Smooth muscle cell (in vitro differentiated cells): ENCODE results near the gene CWC27. TPM values are rescaled to one million over a fixed set of nuclear protein-coding genes. Genes with fewer than 3 reads are reported as not detected.

Experiments used
- DNase-seq: peaks from one replicate; lab custom pipeline; 2025; ENCODE audit not compliant: unreplicated experiment; lab: John Stamatoyannopoulos, UW
- H2AFZ ChIP-seq: fragments of 200-600 bp; sonication (generic); 2 replicates; pipeline ENCODE4 v1.6.0; 2016; ENCODE audit warnings: antibody characterized with exemption, low read depth, mild to moderate bottlenecking
- H3F3A ChIP-seq: fragments of 200-600 bp; sonication (generic); 2 replicates; pipeline ENCODE4 v1.6.0; 2017; ENCODE audit warnings: antibody characterized with exemption, low read depth
- H3K27ac ChIP-seq: fragments of 200-600 bp; sonication (generic); 2 replicates; pipeline ENCODE4 v1.5.1; 2016; ENCODE audit warnings: low read depth, mild to moderate bottlenecking
- H3K27me3 ChIP-seq: fragments of 200-600 bp; sonication (generic); 2 replicates; pipeline ENCODE4 v1.6.1; 2016; ENCODE audit warnings: low read depth, mild to moderate bottlenecking
- H3K36me3 ChIP-seq: fragments of 200-600 bp; sonication (generic); 2 replicates; pipeline ENCODE4 v1.5.1; 2016; ENCODE audit warnings: low read depth
- H3K4me1 ChIP-seq: fragments of 200-600 bp; sonication (generic); 2 replicates; pipeline ENCODE4 v1.5.1; 2016; ENCODE audit warnings: low read depth
- H3K4me2 ChIP-seq: fragments of 200-600 bp; sonication (generic); 2 replicates; pipeline ENCODE4 v1.6.0; 2016; ENCODE audit warnings: mild to moderate bottlenecking
- H3K4me3 ChIP-seq: fragments of 200-600 bp; sonication (generic); 2 replicates; pipeline ENCODE4 v1.5.1; 2016; ENCODE audit warnings: mild to moderate bottlenecking
- H3K79me2 ChIP-seq: fragments of 200-600 bp; sonication (generic); 2 replicates; pipeline ENCODE4 v1.6.0; 2016; ENCODE audit warnings: low read depth, mild to moderate bottlenecking
- H3K9ac ChIP-seq: fragments of 200-600 bp; sonication (generic); 2 replicates; pipeline ENCODE4 v1.6.0; 2016; ENCODE audit warnings: low read depth
- H3K9me3 ChIP-seq: fragments of 200-600 bp; sonication (generic); replicated peaks from 2 replicates; pipeline ENCODE4 v1.5.1; 2016; ENCODE audit warnings: low read depth
- H4K20me1 ChIP-seq: fragments of 200-600 bp; sonication (generic); 2 replicates; pipeline ENCODE4 v1.6.0; 2016; ENCODE audit warnings: low read depth
- CTCF ChIP-seq: fragments of 200-600 bp; sonication (generic); IDR thresholded peaks from 2 replicates; pipeline ENCODE4 v1.5.1; 2017; ENCODE audit warnings: borderline replicate concordance, mild to moderate bottlenecking, antibody characterized with exemption; ENCODE audit not compliant: insufficient read depth, poor library complexity, severe bottlenecking
- WGBS: methylation state at CpG from one replicate; pipeline ENCODE4 v1.1.7; 2016; ENCODE audit warnings: low lambda C conversion rate; 5-methylcytosine and 5-hydroxymethylcytosine counted together
- polyA plus RNA-seq: library from polyadenylated mRNA; unstranded; fragments of >200 nt; fragmentation: Nextera tagmentation; extraction: Ambion mirVana; gene quantifications from 2 replicates; pipeline ENCODE4 v1.2.1, GENCODE V29; 2016
- total RNA-seq: library from RNA; depleted of rRNA; stranded (reverse); fragments of >200 nt; gene quantifications from 2 replicates; pipeline ENCODE4 v1.2.3, GENCODE V29; 2014

The CWC27 gene
- total and polyA plus RNA-seq, 2 experiments from 2014 or later = 34.6 to 40.8 TPM

GRCh38 chr5:65050826-65051498 is 282.2 kb downstream of the CWC27 start:
- DNase-seq = no peak
- Histone ChIP-seq H2AFZ (peak overlapping the region; percentile 49), H3K36me3 (peaks cover 3% of the 10 kb centered on the region), H3K27me3 (no peaks in the 10 kb centered on the region), H3K9me3 (no peaks in the 10 kb centered on the region), H4K20me1 (no peaks in the 10 kb centered on the region), H3K79me2 (no peaks in the 10 kb centered on the region), H3K4me3 (no peak overlapping the region), H3K27ac (no peak overlapping the region), H3K4me1 (no peaks in the 10 kb centered on the region), H3F3A (no peaks in the 10 kb centered on the region), H3K4me2 (no peak overlapping the region), H3K9ac (no peak overlapping the region)
- 65% methylated on average over 5 of the region's 5 CpGs for WGBS
- no peak for TF ChIP-seq CTCF

DNA sequence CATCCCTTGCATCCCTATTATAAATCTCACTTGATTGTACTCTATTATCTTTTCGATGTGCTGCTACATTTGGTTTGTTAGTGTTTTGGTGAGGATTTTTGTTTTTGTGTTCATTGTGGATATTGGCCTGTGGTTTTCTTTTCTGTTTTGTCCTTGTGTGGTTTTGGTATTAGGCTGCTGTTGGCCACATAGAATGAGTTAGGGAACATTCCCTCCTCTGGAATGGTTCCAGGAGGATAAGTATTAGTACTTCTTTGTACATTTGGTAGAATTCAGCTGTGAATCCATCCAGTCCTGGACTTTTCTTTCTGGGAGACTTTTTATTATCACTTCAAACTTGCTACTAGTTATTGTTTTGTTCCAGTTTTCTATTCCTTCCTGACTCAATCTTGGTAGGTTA is 287.2 kb downstream of the CWC27 start:
- Histone ChIP-seq H4K20me1 (no peaks in the 10 kb centered on the region), H3K27ac (peak overlapping the region; percentile 22), H3K79me2 (no peaks in the 10 kb centered on the region), H2AFZ (no peak overlapping the region), H3K27me3 (no peaks in the 10 kb centered on the region), H3K4me1 (peaks cover under 1% of the 10 kb centered on the region), H3K4me2 (peak overlapping the region; percentile 18), H3K9ac (no peak overlapping the region), H3K4me3 (no peak overlapping the region), H3K9me3 (no peaks in the 10 kb centered on the region), H3F3A (peaks cover 8% of the 10 kb centered on the region), H3K36me3 (peaks cover 3% of the 10 kb centered on the region)
- no peak for TF ChIP-seq CTCF
- 82% methylated on average over 1 of the region's 1 CpG for WGBS
- DNase-seq = no peak

- Histone ChIP-seq H2AFZ (peak overlapping the region; percentile 84), H3K27ac (peak overlapping the region; percentile 94), H4K20me1 (no peaks in the 10 kb centered on the region), H3K4me3 (no peak overlapping the region), H3K4me1 (peaks cover 13% of the 10 kb centered on the region), H3K9ac (no peak overlapping the region), H3F3A (peaks cover 14% of the 10 kb centered on the region), H3K79me2 (no peaks in the 10 kb centered on the region), H3K27me3 (no peaks in the 10 kb centered on the region), H3K4me2 (peak overlapping the region; percentile 30), H3K9me3 (no peaks in the 10 kb centered on the region), H3K36me3 (no peaks in the 10 kb centered on the region)
- 58% methylated on average over 6 of the region's 6 CpGs for WGBS
- TF ChIP-seq CTCF = no peak
- DNase-seq = no peak
These were observed 291.2 kb downstream of the CWC27 start for GRCh38 chr5:65059681-65060598.
